Heart right ventricle (tissue), 16 donors: ENCODE data around the gene WASF2. TPM values are rescaled to one million over a fixed set of nuclear protein-coding genes. Genes with fewer than 3 reads are reported as not detected.

Source experiments
- ATAC-seq, 8 donors: fragments of 200-7000 bp; cut with Tn5 transposase; one replicate each; pipeline ENCODE4 v1.9.1; 2020; ENCODE audit warnings: mild to moderate bottlenecking in 8 of 8, moderate library complexity in 8 of 8, moderate number of reproducible peaks in 1 of 8
- DNase-seq, 2 donors: peaks; one replicate each; pipeline ENCODE4 v3.0.0-alpha.2; 2020
- H3K27ac ChIP-seq, 10 donors: fragments of 200-600 bp; sonication (generic) in 2 of 10; one replicate each; pipeline versions ENCODE4 v1.5.0 to v1.8.0; 2020 to 2022; ENCODE audit warnings: mild to moderate bottlenecking in 3 of 10
- H3K27me3 ChIP-seq, 7 donors: fragments of 200-600 bp; one replicate each; pipeline ENCODE4 v1.8.0; 2021 to 2022; ENCODE audit warnings: mild to moderate bottlenecking in 2 of 7
- H3K36me3 ChIP-seq, 9 donors: fragments of 200-600 bp; sonication (generic) in 1 of 9; one replicate each; pipeline versions ENCODE4 v1.5.0 to v1.8.0; 2020 to 2022; ENCODE audit warnings: mild to moderate bottlenecking in 2 of 9
- H3K4me1 ChIP-seq, 9 donors: fragments of 200-600 bp; sonication (generic) in 1 of 9; one replicate each; pipeline versions ENCODE4 v1.5.0 to v1.8.0; 2020 to 2022; ENCODE audit warnings: mild to moderate bottlenecking in 4 of 9
- H3K4me3 ChIP-seq, 10 donors: fragments of 200-600 bp; sonication (generic) in 2 of 10; one replicate each; pipeline versions ENCODE4 v1.5.0 to v1.8.0; 2020 to 2022; ENCODE audit warnings: mild to moderate bottlenecking in 7 of 10, moderate library complexity in 2 of 10
- H3K9me3 ChIP-seq, 11 donors: fragments of 200-600 bp in 10 of 11; sonication (generic) in 2 of 11; one replicate each; pipeline versions ENCODE4 v1.5.0 to v1.8.0; 2013 to 2022; ENCODE audit warnings: mild to moderate bottlenecking in 2 of 11, control low read depth in 1 of 11, moderate library complexity in 1 of 11
- CTCF ChIP-seq, 9 donors: fragments of 200-600 bp; sonication (generic) in 2 of 9; IDR thresholded peaks; one replicate each; pipeline versions ENCODE4 v1.5.0 to v1.8.0; 2021 to 2022; ENCODE audit warnings: antibody characterized with exemption in 9 of 9, mild to moderate bottlenecking in 5 of 9, moderate library complexity in 1 of 9
- WGBS, 2 donors: extraction: QIAGEN DNeasy Blood & Tissue Kit; methylation state at CpG; one replicate each; pipeline ENCODE4 v1.1.7; 2013; ENCODE audit warnings: inconsistent platforms in 1 of 2; 5-methylcytosine and 5-hydroxymethylcytosine counted together
- intact Hi-C, 10 donors: fragments of 100-400 bp; cut with DNase I; formaldehyde crosslinking; loops; one replicate each; pipeline versions ENCODE4 v1.11.1 to v1.14.2; 2022
- polyA plus RNA-seq, 2 donors: library from polyadenylated mRNA; stranded (reverse); fragments of 200-250 nt; gene quantifications; one replicate each; pipeline ENCODE4 v1.2.3, GENCODE V29; 2013
- total RNA-seq, 10 donors: library from RNA; stranded (reverse); fragmentation: NEBNext Ultra II Directional in 3 of 10; extraction: Animal tissue kit (Norgen Biotek cat#: 25700) in 3 of 10; gene quantifications; one replicate each; pipeline versions ENCODE4 v1.2.1 to v1.2.4, GENCODE V29; 2021 to 2023
- donor health status: Arrhythmogenic right ventricular cardiomyopathy.
- donor health status: ischemic (EF 13 %, LVEDD 7.1; RV severe dilation, severe dysfunction).
- donor health status: healthy with polysubstance abuse.
- donor health status: DM: no; HTN: yes; CAD: no.
- donor health status: DM: no; HTN: no; CAD: no.
- donor health status: ischemic (EF 25% LVEDD 6.9; RV normal size, moderate dysfunction).
- donor health status: ischemic (EF 25% LVEDD 5.7; RV mildly dilated, moderate dysfunction).
- donor health status: healthy.
- donor health status: DM: yes; HTN: yes; CAD: no.
- donor health status: Ischemic cardiomyopathy.
- donor health status: ischemic (EF 35%, LVEDD 5.7; RV mildly dilated, moderate dysfunction).
- donor health status: nonischemic (EF 11% LVEDD 7.7; RV severe dilation, severe dysfunction).
- donor health status: DM: yes; HTN: yes; CAD: no.
- donor health status: PGD.
- donor health status: ischemic (EF 29% LVEDD 5.4; RV normal size, mild dysfunction).
- donor health status: nonischemic (EF 23%, LVEDD 6.1; RV moderate dilation, normal function).

WASF2 gene
- total and polyA plus RNA-seq, 12 donors = 19.6 to 75.4 (median 50.5) TPM

GRCh38 chr1:27521336-27521831 lies 31.4 kb upstream of the WASF2 start:
- ATAC-seq = peak in 6 of 8 donors; percentile 13 to 29 (median 20)
- intact Hi-C loops = loop anchor here in 1 of 10 donors (10.0 kb wide), 1 partner anchor 83 kb away; the partner anchor contains the start of gene AHDC1
- Histone ChIP-seq H3K27me3 (no peaks in the 10 kb centered on the region), H3K36me3 (no peaks in the 10 kb centered on the region), H3K9me3 (no peaks in the 10 kb centered on the region), H3K4me3 (peak overlapping the region in 1 of 10 donors; percentile 33), H3K27ac (peak overlapping the region in 9 of 10 donors; percentile 41 to 87 (median 73)), H3K4me1 (peaks cover 62 to 100% (median 86%) of the 10 kb centered on the region in 9 donors)
- TF ChIP-seq CTCF (IDR thresholded peaks at IDR 0.05) = no peak
- WGBS, 2 donors = 26 to 29% methylated on average over 20 of the region's 20 CpGs
- DNase-seq = peak in 1 of 2 donors; percentile 65

GRCh38 chr1:27520651-27521050 lies 30.7 kb upstream of the WASF2 start:
- DNase-seq = no peak
- intact Hi-C loops = loop anchor here in 1 of 10 donors (10.0 kb wide), 1 partner anchor 84 kb away; the partner anchor contains the start of gene AHDC1
- Histone ChIP-seq H3K27ac (peak overlapping the region; percentile 41 to 87 (median 72)), H3K9me3 (no peaks in the 10 kb centered on the region), H3K4me1 (peaks cover 55 to 100% (median 81%) of the 10 kb centered on the region in 9 donors), H3K27me3 (no peaks in the 10 kb centered on the region), H3K36me3 (no peaks in the 10 kb centered on the region), H3K4me3 (no peak overlapping the region)
- no peak for ATAC-seq
- no peak for TF ChIP-seq CTCF (IDR thresholded peaks at IDR 0.05)
- 37 to 45% methylated on average over 4 of the region's 4 CpGs for WGBS, 2 donors

- WGBS, 2 donors = 45 to 61% methylated on average over 24 of the region's 24 CpGs
- no peaks in the 10 kb centered on the region for H3K9me3 ChIP-seq
- peak in 1 of 2 donors; percentile 71 for DNase-seq
- ATAC-seq = peak in 6 of 8 donors; percentile 23 to 67 (median 46)
- H3K27me3 ChIP-seq = no peaks in the 10 kb centered on the region
- peak overlapping the region; percentile 34 to 87 (median 74) for H3K27ac ChIP-seq
- H3K36me3 ChIP-seq = no peaks in the 10 kb centered on the region
- H3K4me3 ChIP-seq = peak overlapping the region in 1 of 10 donors; percentile 9
- intact Hi-C loops = loop anchor here in 2 of 10 donors (1.0 to 10.0 kb wide), 2 partner anchors 49 to 85 kb away; partner anchors contain the start of gene AHDC1 (in 1 of the 2)
- TF ChIP-seq CTCF (IDR thresholded peaks at IDR 0.05) = peak in 1 of 9 donors; percentile 7
- peaks cover 46 to 96% (median 73%) of the 10 kb centered on the region in 9 donors for H3K4me1 ChIP-seq
These were observed 29.6 kb upstream of the WASF2 start for GRCh38 chr1:27519331-27520258.

- no peaks in the 10 kb centered on the region for H3K27me3 ChIP-seq
- no peak overlapping the region for H3K4me3 ChIP-seq
- H3K27ac ChIP-seq = peak overlapping the region in 9 of 10 donors; percentile 41 to 87 (median 74)
- H3K9me3 ChIP-seq = no peaks in the 10 kb centered on the region
- H3K36me3 ChIP-seq = no peaks in the 10 kb centered on the region
- peaks cover 46 to 98% (median 69%) of the 10 kb centered on the region in 9 donors for H3K4me1 ChIP-seq
- no peak for ATAC-seq
- TF ChIP-seq CTCF (IDR thresholded peaks at IDR 0.05) = no peak
- 91 to 92% methylated on average over 7 of the region's 7 CpGs for WGBS, 2 donors
- DNase-seq = no peak
- intact Hi-C loops = loop anchor here in 1 of 10 donors (1.0 kb wide), 1 partner anchor 49 kb away; no protein-coding TSS in a partner anchor
These were observed 28.8 kb upstream of the WASF2 start for GRCh38 chr1:27518808-27519207.
